Lower leg skin (tissue), 3 donors: Measurements from ENCODE around the gene EXOC1.

Experiments used
- POLR2A ChIP-seq, 2 donors: fragments of 450-650 bp; IDR thresholded peaks; one replicate each; pipeline ENCODE4 v1.6.1; 2016 to 2017; ENCODE audit warnings: antibody characterized with exemption in 2 of 2, mild to moderate bottlenecking in 1 of 2, moderate library complexity in 1 of 2
- TF ChIP-seq, protein P1 (sequence below), 3 donors: fragments of 450-650 bp; IDR thresholded peaks; one replicate each; pipeline ENCODE4 v1.5.1; 2016; ENCODE audit warnings: antibody characterized with exemption in 3 of 3, mild to moderate bottlenecking in 3 of 3, moderate library complexity in 2 of 3

DNA sequence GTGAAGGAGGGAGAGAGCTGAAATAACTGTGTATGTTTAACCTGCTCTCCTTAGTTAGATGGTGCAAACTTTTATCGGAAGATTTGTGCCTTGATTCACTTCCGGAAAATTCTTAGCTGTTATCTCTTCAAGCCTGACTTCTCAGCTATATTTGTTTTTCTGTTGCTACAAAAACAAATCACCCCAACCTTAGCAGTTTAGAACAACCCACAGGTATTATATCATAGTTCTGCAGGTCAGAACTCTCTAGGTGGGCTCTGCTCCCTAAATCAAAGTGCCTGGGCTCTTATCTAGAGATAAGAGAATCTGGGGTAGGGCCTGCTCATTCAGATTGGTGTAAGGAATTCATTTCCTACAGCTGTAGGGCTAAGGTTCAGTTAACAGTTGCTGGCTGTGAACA is 80.2 kb downstream of the EXOC1 start:
- TF ChIP-seq, protein P1, sequence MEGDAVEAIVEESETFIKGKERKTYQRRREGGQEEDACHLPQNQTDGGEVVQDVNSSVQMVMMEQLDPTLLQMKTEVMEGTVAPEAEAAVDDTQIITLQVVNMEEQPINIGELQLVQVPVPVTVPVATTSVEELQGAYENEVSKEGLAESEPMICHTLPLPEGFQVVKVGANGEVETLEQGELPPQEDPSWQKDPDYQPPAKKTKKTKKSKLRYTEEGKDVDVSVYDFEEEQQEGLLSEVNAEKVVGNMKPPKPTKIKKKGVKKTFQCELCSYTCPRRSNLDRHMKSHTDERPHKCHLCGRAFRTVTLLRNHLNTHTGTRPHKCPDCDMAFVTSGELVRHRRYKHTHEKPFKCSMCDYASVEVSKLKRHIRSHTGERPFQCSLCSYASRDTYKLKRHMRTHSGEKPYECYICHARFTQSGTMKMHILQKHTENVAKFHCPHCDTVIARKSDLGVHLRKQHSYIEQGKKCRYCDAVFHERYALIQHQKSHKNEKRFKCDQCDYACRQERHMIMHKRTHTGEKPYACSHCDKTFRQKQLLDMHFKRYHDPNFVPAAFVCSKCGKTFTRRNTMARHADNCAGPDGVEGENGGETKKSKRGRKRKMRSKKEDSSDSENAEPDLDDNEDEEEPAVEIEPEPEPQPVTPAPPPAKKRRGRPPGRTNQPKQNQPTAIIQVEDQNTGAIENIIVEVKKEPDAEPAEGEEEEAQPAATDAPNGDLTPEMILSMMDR (IDR thresholded peaks at IDR 0.05) = no peak
- TF ChIP-seq POLR2A (IDR thresholded peaks at IDR 0.05) = no peak
